GM23338 (cell line): ENCODE measurements around the gene SUPT3H. TPM values are rescaled to one million over a fixed set of nuclear protein-coding genes. Genes with fewer than 3 reads are reported as not detected.

Experiments
- CTCF ChIP-seq, 2 experiments: fragments of 200-600 bp in 1 of 2; sonication (generic) in 1 of 2; conservative IDR thresholded peaks; 2 replicates each; pipeline versions ENCODE4 v1.5.1 to v1.6.1; 2016 to 2017; ENCODE audit warnings: antibody characterized with exemption in 2 of 2, low read depth in 2 of 2, mild to moderate bottlenecking in 2 of 2, moderate library complexity in 1 of 2
- EZH2 ChIP-seq: fragments of 200-600 bp; sonication (generic); IDR thresholded peaks from one replicate; pipeline ENCODE4 v1.8.0; 2017; ENCODE audit warnings: antibody characterized with exemption, mild to moderate bottlenecking, low read depth; ENCODE audit not compliant: unreplicated experiment
- JUNB ChIP-seq: IDR thresholded peaks from one replicate; pipeline ENCODE4 v1.6.1; 2016; ENCODE audit warnings: antibody characterized with exemption; ENCODE audit not compliant: unreplicated experiment
- NANOG ChIP-seq: IDR thresholded peaks from 2 replicates; pipeline ENCODE4 v1.6.1; 2016; ENCODE audit warnings: antibody characterized with exemption, borderline replicate concordance
- POLR2AphosphoS5 ChIP-seq: IDR thresholded peaks from 2 replicates; pipeline ENCODE4 v1.6.1; 2016; ENCODE audit warnings: antibody characterized with exemption, low read depth
- STAT1 ChIP-seq: IDR thresholded peaks from one replicate; pipeline ENCODE4 v1.6.1; 2016; ENCODE audit warnings: antibody characterized with exemption; ENCODE audit not compliant: unreplicated experiment
- ZNF114 ChIP-seq: fragments of 250-450 bp; sonication (Bioruptor Pico); IDR thresholded peaks from 2 replicates; pipeline ENCODE4 v1.5.0; 2020; ENCODE audit warnings: mild to moderate bottlenecking, moderate library complexity
- ZNF331 ChIP-seq: fragments of 250-450 bp; sonication (Bioruptor Pico); IDR thresholded peaks from 2 replicates; pipeline ENCODE4 v1.5.0; 2020; ENCODE audit warnings: low read depth, mild to moderate bottlenecking, moderate library complexity
- polyA plus RNA-seq: library from polyadenylated mRNA; unstranded; fragments of >200 nt; fragmentation: Nextera tagmentation; extraction: Ambion mirVana; gene quantifications from 2 replicates; pipeline ENCODE4 v1.2.1, GENCODE V29; 2016
- total RNA-seq: library from RNA; depleted of rRNA; stranded (reverse); fragments of >200 nt; shearing (Covaris generic); gene quantifications from 2 replicates; pipeline ENCODE4 v1.2.3, GENCODE V29; 2014
- TF ChIP-seq, protein P1 (sequence below): fragments of 250-450 bp; sonication (Bioruptor Pico); IDR thresholded peaks from 2 replicates; pipeline ENCODE4 v1.5.0; 2020; ENCODE audit warnings: mild to moderate bottlenecking, moderate library complexity
- TF ChIP-seq, protein P2 (sequence below): IDR thresholded peaks from one replicate; pipeline ENCODE4 v1.6.1; 2018; ENCODE audit warnings: antibody characterized with exemption; ENCODE audit not compliant: unreplicated experiment

SUPT3H gene
- total and polyA plus RNA-seq, 2 experiments from 2014 or later = 11.4 to 30.1 TPM

- TF ChIP-seq, protein P1, sequence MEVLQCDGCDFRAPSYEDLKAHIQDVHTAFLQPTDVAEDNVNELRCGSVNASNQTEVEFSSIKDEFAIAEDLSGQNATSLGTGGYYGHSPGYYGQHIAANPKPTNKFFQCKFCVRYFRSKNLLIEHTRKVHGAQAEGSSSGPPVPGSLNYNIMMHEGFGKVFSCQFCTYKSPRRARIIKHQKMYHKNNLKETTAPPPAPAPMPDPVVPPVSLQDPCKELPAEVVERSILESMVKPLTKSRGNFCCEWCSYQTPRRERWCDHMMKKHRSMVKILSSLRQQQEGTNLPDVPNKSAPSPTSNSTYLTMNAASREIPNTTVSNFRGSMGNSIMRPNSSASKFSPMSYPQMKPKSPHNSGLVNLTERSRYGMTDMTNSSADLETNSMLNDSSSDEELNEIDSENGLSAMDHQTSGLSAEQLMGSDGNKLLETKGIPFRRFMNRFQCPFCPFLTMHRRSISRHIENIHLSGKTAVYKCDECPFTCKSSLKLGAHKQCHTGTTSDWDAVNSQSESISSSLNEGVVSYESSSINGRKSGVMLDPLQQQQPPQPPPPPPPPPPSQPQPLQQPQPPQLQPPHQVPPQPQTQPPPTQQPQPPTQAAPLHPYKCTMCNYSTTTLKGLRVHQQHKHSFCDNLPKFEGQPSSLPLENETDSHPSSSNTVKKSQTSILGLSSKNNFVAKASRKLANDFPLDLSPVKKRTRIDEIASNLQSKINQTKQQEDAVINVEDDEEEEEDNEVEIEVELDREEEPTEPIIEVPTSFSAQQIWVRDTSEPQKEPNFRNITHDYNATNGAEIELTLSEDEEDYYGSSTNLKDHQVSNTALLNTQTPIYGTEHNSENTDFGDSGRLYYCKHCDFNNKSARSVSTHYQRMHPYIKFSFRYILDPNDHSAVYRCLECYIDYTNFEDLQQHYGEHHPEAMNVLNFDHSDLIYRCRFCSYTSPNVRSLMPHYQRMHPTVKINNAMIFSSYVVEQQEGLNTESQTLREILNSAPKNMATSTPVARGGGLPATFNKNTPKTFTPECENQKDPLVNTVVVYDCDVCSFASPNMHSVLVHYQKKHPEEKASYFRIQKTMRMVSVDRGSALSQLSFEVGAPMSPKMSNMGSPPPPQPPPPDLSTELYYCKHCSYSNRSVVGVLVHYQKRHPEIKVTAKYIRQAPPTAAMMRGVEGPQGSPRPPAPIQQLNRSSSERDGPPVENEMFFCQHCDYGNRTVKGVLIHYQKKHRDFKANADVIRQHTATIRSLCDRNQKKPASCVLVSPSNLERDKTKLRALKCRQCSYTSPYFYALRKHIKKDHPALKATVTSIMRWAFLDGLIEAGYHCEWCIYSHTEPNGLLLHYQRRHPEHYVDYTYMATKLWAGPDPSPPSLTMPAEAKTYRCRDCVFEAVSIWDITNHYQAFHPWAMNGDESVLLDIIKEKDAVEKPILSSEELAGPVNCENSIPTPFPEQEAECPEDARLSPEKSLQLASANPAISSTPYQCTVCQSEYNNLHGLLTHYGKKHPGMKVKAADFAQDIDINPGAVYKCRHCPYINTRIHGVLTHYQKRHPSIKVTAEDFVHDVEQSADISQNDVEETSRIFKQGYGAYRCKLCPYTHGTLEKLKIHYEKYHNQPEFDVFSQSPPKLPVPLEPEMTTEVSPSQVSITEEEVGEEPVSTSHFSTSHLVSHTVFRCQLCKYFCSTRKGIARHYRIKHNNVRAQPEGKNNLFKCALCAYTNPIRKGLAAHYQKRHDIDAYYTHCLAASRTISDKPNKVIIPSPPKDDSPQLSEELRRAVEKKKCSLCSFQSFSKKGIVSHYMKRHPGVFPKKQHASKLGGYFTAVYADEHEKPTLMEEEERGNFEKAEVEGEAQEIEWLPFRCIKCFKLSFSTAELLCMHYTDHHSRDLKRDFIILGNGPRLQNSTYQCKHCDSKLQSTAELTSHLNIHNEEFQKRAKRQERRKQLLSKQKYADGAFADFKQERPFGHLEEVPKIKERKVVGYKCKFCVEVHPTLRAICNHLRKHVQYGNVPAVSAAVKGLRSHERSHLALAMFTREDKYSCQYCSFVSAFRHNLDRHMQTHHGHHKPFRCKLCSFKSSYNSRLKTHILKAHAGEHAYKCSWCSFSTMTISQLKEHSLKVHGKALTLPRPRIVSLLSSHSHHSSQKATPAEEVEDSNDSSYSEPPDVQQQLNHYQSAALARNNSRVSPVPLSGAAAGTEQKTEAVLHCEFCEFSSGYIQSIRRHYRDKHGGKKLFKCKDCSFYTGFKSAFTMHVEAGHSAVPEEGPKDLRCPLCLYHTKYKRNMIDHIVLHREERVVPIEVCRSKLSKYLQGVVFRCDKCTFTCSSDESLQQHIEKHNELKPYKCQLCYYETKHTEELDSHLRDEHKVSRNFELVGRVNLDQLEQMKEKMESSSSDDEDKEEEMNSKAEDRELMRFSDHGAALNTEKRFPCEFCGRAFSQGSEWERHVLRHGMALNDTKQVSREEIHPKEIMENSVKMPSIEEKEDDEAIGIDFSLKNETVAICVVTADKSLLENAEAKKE (CRISPR knock-in tag) = no peak
- TF ChIP-seq JUNB (no peak), EZH2 (no peak), ZNF114 (CRISPR knock-in tag) (no peak), NANOG (no peak), STAT1 (no peak), ZNF331 (CRISPR knock-in tag) (no peak), CTCF (conservative IDR thresholded peaks at IDR 0.05; ENCODE audit: low read depth in 2 of 2) (no peak), POLR2AphosphoS5 (no peak)
- TF ChIP-seq, protein P2, sequence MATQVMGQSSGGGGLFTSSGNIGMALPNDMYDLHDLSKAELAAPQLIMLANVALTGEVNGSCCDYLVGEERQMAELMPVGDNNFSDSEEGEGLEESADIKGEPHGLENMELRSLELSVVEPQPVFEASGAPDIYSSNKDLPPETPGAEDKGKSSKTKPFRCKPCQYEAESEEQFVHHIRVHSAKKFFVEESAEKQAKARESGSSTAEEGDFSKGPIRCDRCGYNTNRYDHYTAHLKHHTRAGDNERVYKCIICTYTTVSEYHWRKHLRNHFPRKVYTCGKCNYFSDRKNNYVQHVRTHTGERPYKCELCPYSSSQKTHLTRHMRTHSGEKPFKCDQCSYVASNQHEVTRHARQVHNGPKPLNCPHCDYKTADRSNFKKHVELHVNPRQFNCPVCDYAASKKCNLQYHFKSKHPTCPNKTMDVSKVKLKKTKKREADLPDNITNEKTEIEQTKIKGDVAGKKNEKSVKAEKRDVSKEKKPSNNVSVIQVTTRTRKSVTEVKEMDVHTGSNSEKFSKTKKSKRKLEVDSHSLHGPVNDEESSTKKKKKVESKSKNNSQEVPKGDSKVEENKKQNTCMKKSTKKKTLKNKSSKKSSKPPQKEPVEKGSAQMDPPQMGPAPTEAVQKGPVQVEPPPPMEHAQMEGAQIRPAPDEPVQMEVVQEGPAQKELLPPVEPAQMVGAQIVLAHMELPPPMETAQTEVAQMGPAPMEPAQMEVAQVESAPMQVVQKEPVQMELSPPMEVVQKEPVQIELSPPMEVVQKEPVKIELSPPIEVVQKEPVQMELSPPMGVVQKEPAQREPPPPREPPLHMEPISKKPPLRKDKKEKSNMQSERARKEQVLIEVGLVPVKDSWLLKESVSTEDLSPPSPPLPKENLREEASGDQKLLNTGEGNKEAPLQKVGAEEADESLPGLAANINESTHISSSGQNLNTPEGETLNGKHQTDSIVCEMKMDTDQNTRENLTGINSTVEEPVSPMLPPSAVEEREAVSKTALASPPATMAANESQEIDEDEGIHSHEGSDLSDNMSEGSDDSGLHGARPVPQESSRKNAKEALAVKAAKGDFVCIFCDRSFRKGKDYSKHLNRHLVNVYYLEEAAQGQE = no peak
Measured at GRCh38 chr6:44957156-44957555, 420.6 kb downstream of the SUPT3H start (continued).
